Measurements from ENCODE around the gene RGCC. TPM values are rescaled to one million over a fixed set of nuclear protein-coding genes. Genes with fewer than 3 reads are reported as not detected.

Gene RGCC
- total RNA-seq, 1 experiment from 2014 or later: 2.6 TPM

DNA sequence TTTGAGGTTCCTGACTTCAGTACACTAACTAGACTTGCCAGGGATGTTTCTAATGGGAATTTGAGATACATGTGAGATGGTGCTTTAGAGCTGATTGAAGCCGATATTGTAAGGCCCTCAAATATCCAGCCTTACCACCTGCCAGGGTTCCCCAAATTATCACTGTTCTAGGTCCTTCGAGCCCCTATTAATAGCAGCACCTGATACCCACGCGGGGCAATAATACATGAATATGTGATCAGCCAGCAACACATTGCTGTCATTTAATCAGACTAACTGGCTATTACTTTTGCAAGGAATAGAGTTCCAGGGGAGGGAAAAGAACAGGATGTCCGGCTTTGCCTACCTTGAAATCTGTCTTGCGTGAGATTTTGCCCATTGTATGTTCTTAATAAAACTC, 5.1 kb downstream of the RGCC start:
- Histone ChIP-seq H3K36me3 (ENCODE audit: low read depth, low read length) (no peaks in the 10 kb centered on the region), H3K9me2 (replicated peaks; ENCODE audit: low read length) (no peaks in the 10 kb centered on the region), H3K27me3 (ENCODE audit: low read length) (no peaks in the 10 kb centered on the region), H3K79me2 (ENCODE audit: low read length) (no peaks in the 10 kb centered on the region), H3K9me3 (ENCODE audit: low read length) (no peaks in the 10 kb centered on the region), H3K4me1 (ENCODE audit: insufficient read depth, low read length) (peaks cover 10% of the 10 kb centered on the region; the same call in 1 of the 2 replicates), H4K20me1 (ENCODE audit: low read length) (no peaks in the 10 kb centered on the region), H3K27ac (ENCODE audit: low read length) (no peak overlapping the region), H2AFZ (ENCODE audit: low read length) (no peak overlapping the region), H3K4me3 (ENCODE audit: low read length) (no peak overlapping the region), H3K9ac (ENCODE audit: low read length) (no peak overlapping the region), H3F3A (ENCODE audit: low read length, unreplicated experiment) (no peaks in the 10 kb centered on the region), H3K4me2 (ENCODE audit: low read length) (no peak overlapping the region)
- no TSS peak for BruUV-seq (replicated peaks)
- no peak for ATAC-seq
- no peak for TF ChIP-seq EZH2phosphoT487 (IDR thresholded peaks at IDR 0.05; ENCODE audit: borderline replicate concordance, low read length)
- TF ChIP-seq EZH2 (IDR thresholded peaks at IDR 0.05; ENCODE audit: low read length, unreplicated experiment): no peak
- TF ChIP-seq, protein P1, sequence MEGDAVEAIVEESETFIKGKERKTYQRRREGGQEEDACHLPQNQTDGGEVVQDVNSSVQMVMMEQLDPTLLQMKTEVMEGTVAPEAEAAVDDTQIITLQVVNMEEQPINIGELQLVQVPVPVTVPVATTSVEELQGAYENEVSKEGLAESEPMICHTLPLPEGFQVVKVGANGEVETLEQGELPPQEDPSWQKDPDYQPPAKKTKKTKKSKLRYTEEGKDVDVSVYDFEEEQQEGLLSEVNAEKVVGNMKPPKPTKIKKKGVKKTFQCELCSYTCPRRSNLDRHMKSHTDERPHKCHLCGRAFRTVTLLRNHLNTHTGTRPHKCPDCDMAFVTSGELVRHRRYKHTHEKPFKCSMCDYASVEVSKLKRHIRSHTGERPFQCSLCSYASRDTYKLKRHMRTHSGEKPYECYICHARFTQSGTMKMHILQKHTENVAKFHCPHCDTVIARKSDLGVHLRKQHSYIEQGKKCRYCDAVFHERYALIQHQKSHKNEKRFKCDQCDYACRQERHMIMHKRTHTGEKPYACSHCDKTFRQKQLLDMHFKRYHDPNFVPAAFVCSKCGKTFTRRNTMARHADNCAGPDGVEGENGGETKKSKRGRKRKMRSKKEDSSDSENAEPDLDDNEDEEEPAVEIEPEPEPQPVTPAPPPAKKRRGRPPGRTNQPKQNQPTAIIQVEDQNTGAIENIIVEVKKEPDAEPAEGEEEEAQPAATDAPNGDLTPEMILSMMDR (conservative IDR thresholded peaks at IDR 0.05; ENCODE audit: low read depth, low read length): no peak
- intact Hi-C loops (cut with micrococcal nuclease): no loop called here
- ChIA-PET CTCF (no interaction called here), POLR2A (ENCODE audit: unreplicated experiment) (no interaction called here)
- DNase-seq: no peak

DNA sequence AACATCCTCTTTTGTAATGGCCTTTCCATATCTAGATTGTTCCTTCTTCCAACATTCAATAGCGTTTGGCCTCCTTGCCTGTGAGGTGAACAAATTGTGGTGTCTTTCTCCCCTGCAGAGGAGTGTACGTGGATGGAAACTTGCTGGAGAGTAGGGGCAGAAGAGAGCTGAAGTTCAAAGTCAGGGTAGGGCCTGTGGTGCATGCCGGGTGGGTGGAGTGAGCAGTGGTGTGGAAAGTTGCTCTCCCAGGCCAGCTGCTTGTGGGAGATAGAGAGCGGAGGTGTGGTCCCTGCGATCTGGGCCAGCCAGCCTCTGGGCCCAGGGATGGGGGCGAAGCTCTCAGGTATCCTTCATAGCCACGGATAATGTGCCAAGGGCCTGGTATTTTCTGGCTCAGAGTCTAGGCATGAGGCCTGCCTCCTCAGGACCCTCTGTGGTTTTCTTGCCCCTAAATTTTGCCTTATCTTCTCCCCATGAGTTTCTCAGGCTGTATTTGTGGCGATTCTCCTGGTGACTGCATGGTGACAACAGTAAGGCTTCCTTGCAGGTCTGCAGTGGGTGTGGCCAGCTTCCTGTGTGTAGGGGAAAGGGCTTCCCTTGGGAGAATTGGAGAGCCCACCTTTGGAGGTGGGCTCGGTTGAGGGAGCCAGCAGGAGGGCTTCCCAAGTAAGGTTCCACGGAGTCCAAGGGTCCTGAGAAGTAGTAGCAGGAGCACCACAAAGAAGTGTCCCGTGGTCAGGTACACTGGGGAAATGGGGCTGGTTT, 6.7 kb downstream of the RGCC start:
- no TSS peak for BruUV-seq (replicated peaks)

More for the DNA sequence above, 6.7 kb downstream of the RGCC start:
- peaks cover 6% of the 10 kb centered on the region; the same call in 1 of the 2 replicates for H3K4me1 ChIP-seq (ENCODE audit: insufficient read depth, low read length)
- TF ChIP-seq EZH2 (IDR thresholded peaks at IDR 0.05; ENCODE audit: low read length, unreplicated experiment): no peak
- TF ChIP-seq, protein P1 (conservative IDR thresholded peaks at IDR 0.05; ENCODE audit: low read depth, low read length): no peak
- TF ChIP-seq EZH2phosphoT487 (IDR thresholded peaks at IDR 0.05; ENCODE audit: borderline replicate concordance, low read length): no peak
- H2AFZ ChIP-seq (ENCODE audit: low read length): no peak overlapping the region
- DNase-seq: no peak
- no peak overlapping the region for H3K4me2 ChIP-seq (ENCODE audit: low read length)
- POLR2A ChIA-PET (ENCODE audit: unreplicated experiment): no interaction called here
- H3K27ac ChIP-seq (ENCODE audit: low read length): no peak overlapping the region
- no peak overlapping the region for H3K4me3 ChIP-seq (ENCODE audit: low read length)
- CTCF ChIA-PET: no interaction called here
- H4K20me1 ChIP-seq (ENCODE audit: low read length): no peaks in the 10 kb centered on the region
- no peaks in the 10 kb centered on the region for H3K9me2 ChIP-seq (replicated peaks; ENCODE audit: low read length)
- H3K9me3 ChIP-seq (ENCODE audit: low read length): no peaks in the 10 kb centered on the region
- intact Hi-C loops (cut with micrococcal nuclease): no loop called here
- no peaks in the 10 kb centered on the region for H3K79me2 ChIP-seq (ENCODE audit: low read length)
- no peaks in the 10 kb centered on the region for H3K27me3 ChIP-seq (ENCODE audit: low read length)
- no peaks in the 10 kb centered on the region for H3K36me3 ChIP-seq (ENCODE audit: low read depth, low read length)
- no peak for ATAC-seq
- H3K9ac ChIP-seq (ENCODE audit: low read length): no peak overlapping the region
- no peaks in the 10 kb centered on the region for H3F3A ChIP-seq (ENCODE audit: low read length, unreplicated experiment)

All from PC-3 (cell line).